Thyroid gland (tissue), 4 donors: ENCODE measurements around the gene DLD. TPM values are rescaled to one million over a fixed set of nuclear protein-coding genes. Genes with fewer than 3 reads are reported as not detected.

Experiments used
- DNase-seq, 2 donors: peaks; one replicate each; pipeline ENCODE4 v3.0.0-alpha.2; 2019
- H3K27ac ChIP-seq, 3 donors: fragments of 200-600 bp; sonication (generic); 1 replicate in 2 of 3; 2 replicates in 1 of 3; pipeline ENCODE4 v1.5.1; 2016 to 2019; ENCODE audit warnings: mild to moderate bottlenecking in 1 of 3, moderate library complexity in 1 of 3
- H3K27me3 ChIP-seq: fragments of 200-600 bp; sonication (generic); one replicate; pipeline ENCODE4 v1.5.1; 2019
- H3K36me3 ChIP-seq, 2 donors: fragments of 200-600 bp; sonication (generic); one replicate each; pipeline ENCODE4 v1.5.1; 2016 to 2019
- H3K4me1 ChIP-seq, 2 donors: fragments of 200-600 bp; sonication (generic); one replicate each; pipeline ENCODE4 v1.5.1; 2017 to 2019
- H3K4me3 ChIP-seq, 3 donors: fragments of 200-600 bp; sonication (generic); replicated peaks in 1 of 3; 1 replicate in 2 of 3; 2 replicates in 1 of 3; pipeline ENCODE4 v1.5.1; 2016; ENCODE audit warnings: mild to moderate bottlenecking in 1 of 3
- H3K9me3 ChIP-seq: fragments of 200-600 bp; sonication (generic); one replicate; pipeline ENCODE4 v1.5.1; 2017
- CTCF ChIP-seq, 6 experiments: fragments of 200-600 bp in 3 of 6; fragments of 450-650 bp in 3 of 6; sonication (generic) in 3 of 6; IDR thresholded peaks; one replicate each; pipeline ENCODE4 v1.5.1; 2016 to 2019; ENCODE audit warnings: antibody characterized with exemption in 6 of 6, mild to moderate bottlenecking in 2 of 6, inconsistent platforms in 1 of 6, moderate library complexity in 1 of 6
- POLR2A ChIP-seq, 2 donors: fragments of 450-650 bp; IDR thresholded peaks; one replicate each; pipeline ENCODE4 v1.6.1; 2017; ENCODE audit warnings: antibody characterized with exemption in 2 of 2, mild to moderate bottlenecking in 2 of 2, moderate library complexity in 1 of 2
- WGBS, 2 donors: methylation state at CpG; one replicate each; pipeline ENCODE4 v1.1.5; 2017; 5-methylcytosine and 5-hydroxymethylcytosine counted together
- intact Hi-C: fragments of 100-400 bp; cut with DNase I; formaldehyde crosslinking; loops from one replicate; pipeline ENCODE4 v1.15.1; 2023
- total RNA-seq, 4 donors: library from RNA; depleted of rRNA; stranded (reverse); fragments of >200 nt; gene quantifications; one replicate each; pipeline ENCODE4 v1.2.3, GENCODE V29; 2016

The DLD gene
- total RNA-seq, 4 donors from 2014 or later: 108 to 343 (median 213) TPM

- TF ChIP-seq POLR2A (IDR thresholded peaks at IDR 0.05) (no peak), CTCF (IDR thresholded peaks at IDR 0.05) (no peak)
- Histone ChIP-seq H3K9me3 (no peaks in the 10 kb centered on the region), H3K4me1 (peaks cover 9 to 30% of the 10 kb centered on the region in 2 donors), H3K27me3 (no peaks in the 10 kb centered on the region), H3K4me3 (no peak overlapping the region), H3K36me3 (no peaks in the 10 kb centered on the region), H3K27ac (peak overlapping the region in 1 of 3 donors; percentile 46)
- WGBS, 2 donors: 55 to 62% methylated on average over 6 of the region's 6 CpGs
- peak; percentile 36 to 44 for DNase-seq
- intact Hi-C loops: no loop called here
Observed at GRCh38 chr7:107860981-107861652, 29.9 kb upstream of the DLD start.

DNA sequence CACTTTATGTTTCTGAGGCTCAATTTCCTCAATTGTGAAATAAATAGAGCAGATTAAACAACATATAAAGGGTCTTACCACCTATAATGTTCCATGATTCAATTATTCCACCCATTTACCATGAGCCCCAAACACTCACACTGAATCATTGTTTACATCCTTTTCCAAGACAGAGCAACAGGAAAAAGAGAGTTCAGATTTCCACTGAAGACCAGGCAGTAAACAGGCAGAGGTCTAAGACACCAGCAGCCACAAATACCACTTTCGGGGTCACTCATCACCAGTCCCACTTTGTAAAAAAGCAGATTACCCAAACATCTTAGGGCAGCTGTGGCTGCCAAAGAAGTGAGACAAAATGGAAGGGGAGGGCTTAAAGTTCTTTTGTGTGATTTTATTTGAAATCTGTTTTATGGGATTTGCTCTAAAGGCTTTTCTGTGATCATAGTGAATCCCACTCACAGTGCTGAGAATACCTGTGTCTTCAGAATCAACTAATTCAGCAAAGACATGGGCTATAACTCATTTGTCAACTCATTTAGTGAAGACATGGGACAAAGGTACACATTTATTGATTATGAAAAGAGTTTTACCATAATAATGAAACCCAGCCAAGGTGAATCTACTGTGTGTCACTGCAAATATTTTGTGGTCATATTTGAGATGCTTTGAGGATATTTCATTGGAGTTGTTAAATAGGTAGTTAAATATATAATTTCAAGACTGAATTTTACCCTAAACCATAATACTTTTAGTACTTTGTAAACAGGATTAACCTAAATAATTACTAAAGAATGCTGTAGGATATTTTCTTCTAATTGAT is 24.8 kb upstream of the DLD start:
- Histone ChIP-seq H3K4me1 (peaks cover 0 to 6% of the 10 kb centered on the region in 2 donors), H3K27ac (no peak overlapping the region), H3K9me3 (no peaks in the 10 kb centered on the region), H3K36me3 (no peaks in the 10 kb centered on the region), H3K4me3 (no peak overlapping the region), H3K27me3 (no peaks in the 10 kb centered on the region)
- TF ChIP-seq POLR2A (IDR thresholded peaks at IDR 0.05) (no peak), CTCF (IDR thresholded peaks at IDR 0.05) (no peak)
- DNase-seq: no peak
- intact Hi-C loops: no loop called here
- 94 to 100% methylated on average over 1 of the region's 1 CpG for WGBS, 2 donors

GRCh38 chr7:107867858-107868466 is 23.0 kb upstream of the DLD start:
- no peak overlapping the region for H3K27ac ChIP-seq
- H3K27me3 ChIP-seq: no peaks in the 10 kb centered on the region
- no peaks in the 10 kb centered on the region for H3K9me3 ChIP-seq
- no peaks in the 10 kb centered on the region for H3K36me3 ChIP-seq
- H3K4me3 ChIP-seq: no peak overlapping the region
- no peak for DNase-seq
- no peaks in the 10 kb centered on the region for H3K4me1 ChIP-seq
- TF ChIP-seq CTCF (IDR thresholded peaks at IDR 0.05) (no peak), POLR2A (IDR thresholded peaks at IDR 0.05) (no peak)
- intact Hi-C loops: no loop called here
- 76% methylated on average over 3 of the region's 3 CpGs for WGBS, 2 donors

- no peak for TF ChIP-seq POLR2A (IDR thresholded peaks at IDR 0.05)
- no peak for TF ChIP-seq CTCF (IDR thresholded peaks at IDR 0.05)
- Histone ChIP-seq H3K27me3 (no peaks in the 10 kb centered on the region), H3K36me3 (no peaks in the 10 kb centered on the region), H3K4me3 (no peak overlapping the region), H3K9me3 (no peaks in the 10 kb centered on the region), H3K27ac (no peak overlapping the region), H3K4me1 (no peaks in the 10 kb centered on the region)
- intact Hi-C loops: loop anchor here (10.0 kb wide), 3 partner anchors 126 to 406 kb away; partner anchors contain the start of gene CBLL1
- no peak for DNase-seq
- WGBS, 2 donors: 83 to 91% methylated on average over 5 of the region's 5 CpGs
Observed at GRCh38 chr7:107870427-107871000, 20.5 kb upstream of the DLD start.
